K562 (cell line): Measurements from ENCODE around the gene BIRC7. TPM values are rescaled to one million over a fixed set of nuclear protein-coding genes. Genes with fewer than 3 reads are reported as not detected.

ENCODE experiments used
- ATAC-seq: fragments of 200-7000 bp; cut with Tn5 transposase; 3 replicates; pipeline ENCODE4 v1.9.1; 2020; ENCODE audit warnings: moderate library complexity
- BruUV-seq: library from RNA; stranded (reverse); fragments of 400-500 nt; replicated peaks from 2 replicates; lab custom pipeline; 2021; lab: Mats Ljungman, UMichigan
- CTCF ChIA-PET: fragments of 300-600 bp; formaldehyde crosslinking; extraction: SDS; loops from one replicate; lab custom pipeline; 2021; ENCODE audit warnings: low intra/inter-chr PET ratio; lab: Yijun Ruan, JAX
- POLR2A ChIA-PET: fragments of 300-600, 350-650 bp; sonication (Branson Sonifier 250); formaldehyde crosslinking; extraction: SDS; loops from one replicate; lab custom pipeline; 2021; ENCODE audit warnings: antibody characterized with exemption, inconsistent platforms; lab: Yijun Ruan, JAX
- DNase-seq, 4 experiments: peaks; one replicate each; pipeline versions ENCODE4 v3.0.0 to v3.0.0-alpha.2; 2011 to 2018; ENCODE audit warnings: low spot score in 3 of 4, mixed read lengths in 3 of 4; ENCODE audit errors: extremely low read depth in 1 of 4
- FAIRE-seq: peaks from 2 replicates; lab custom pipeline; 2011; peaks lifted over from hg19 to GRCh38; lab: Jason Lieb, UNC
- H2AFZ ChIP-seq: 2 replicates; pipeline ENCODE4 v1.6.0; 2011; ENCODE audit warnings: low read depth, low read length, control low read depth, inconsistent platforms
- H3K27ac ChIP-seq: fragments of 200-600 bp; 3 replicates; pipeline ENCODE4 v1.8.0; 2011; ENCODE audit warnings: low read depth, mild to moderate bottlenecking, control low read depth, inconsistent platforms, low read length, moderate library complexity, mixed read lengths; ENCODE audit errors: extremely low read depth
- H3K27me3 ChIP-seq, 2 experiments: fragments of 300-600 bp in 1 of 2; 2 replicates in 1 of 2; 3 replicates in 1 of 2; pipeline versions ENCODE4 v1.6.0 to v1.8.0; 2011; ENCODE audit warnings: inconsistent platforms in 2 of 2, low read length in 2 of 2, mild to moderate bottlenecking in 1 of 2, mixed read lengths in 1 of 2, moderate library complexity in 1 of 2; ENCODE audit not compliant: control insufficient read depth in 2 of 2, insufficient read depth in 2 of 2
- H3K36me3 ChIP-seq: fragments of 300-600 bp; 3 replicates; pipeline ENCODE4 v1.8.0; 2011; ENCODE audit warnings: mild to moderate bottlenecking, low read length, inconsistent platforms; ENCODE audit not compliant: control insufficient read depth, insufficient read depth
- H3K4me1 ChIP-seq, 2 experiments: fragments of 200-600 bp in 1 of 2; replicated peaks in 1 of 2; 2 replicates in 1 of 2; 3 replicates in 1 of 2; pipeline versions ENCODE4 v1.5.1 to v1.8.0; 2011; ENCODE audit warnings: inconsistent platforms in 2 of 2, low read length in 2 of 2, mild to moderate bottlenecking in 1 of 2, mixed read lengths in 1 of 2, moderate library complexity in 1 of 2; ENCODE audit not compliant: control insufficient read depth in 2 of 2, insufficient read depth in 2 of 2
- H3K4me2 ChIP-seq: 2 replicates; pipeline ENCODE4 v1.6.1; 2011; ENCODE audit warnings: low read length, control low read depth, inconsistent platforms, mixed read lengths; ENCODE audit not compliant: insufficient read depth
- H3K4me3 ChIP-seq: fragments of 200-600 bp; sonication (generic), shearing (Covaris generic); 2 replicates; pipeline ENCODE4 v1.5.1; 2016; ENCODE audit warnings: control low read depth, inconsistent platforms
- H3K79me2 ChIP-seq: fragments of 200-600 bp; 3 replicates; pipeline ENCODE4 v1.8.0; 2011; ENCODE audit warnings: low read length, inconsistent platforms; ENCODE audit not compliant: control insufficient read depth, insufficient read depth
- H3K9ac ChIP-seq, 2 experiments: 2 replicates each; pipeline versions ENCODE4 v1.6.0 to v1.6.1; 2011; ENCODE audit warnings: low read depth in 2 of 2, low read length in 2 of 2, control low read depth in 1 of 2, inconsistent platforms in 1 of 2, mild to moderate bottlenecking in 1 of 2, mixed read lengths in 1 of 2; ENCODE audit not compliant: insufficient read depth in 1 of 2
- H3K9me1 ChIP-seq: one replicate; pipeline ENCODE4 v1.6.0; 2011; ENCODE audit warnings: inconsistent platforms, mild to moderate bottlenecking, low read length, moderate library complexity; ENCODE audit not compliant: control insufficient read depth, insufficient read depth
- H3K9me3 ChIP-seq: replicated peaks from 2 replicates; pipeline ENCODE4 v1.5.1; 2011; ENCODE audit warnings: low read depth, low read length, inconsistent platforms; ENCODE audit not compliant: control insufficient read depth, insufficient read depth
- H4K20me1 ChIP-seq: replicated peaks from 2 replicates; pipeline ENCODE4 v1.6.1; 2011; ENCODE audit warnings: low read length, inconsistent platforms, mixed read lengths; ENCODE audit not compliant: control insufficient read depth, insufficient read depth
- COPS2 ChIP-seq: fragments of 450-650 bp; conservative IDR thresholded peaks from 2 replicates; pipeline ENCODE4 v1.6.1; 2016; ENCODE audit warnings: mild to moderate bottlenecking, moderate library complexity
- NR3C1 ChIP-seq: sonication (generic); formaldehyde crosslinking; IDR thresholded peaks from 2 replicates; pipeline ENCODE4 v1.8.1; 2022; ENCODE audit warnings: missing genetic modification reagents
- WGBS: fragments of 100-300 bp; shearing (Covaris generic); methylation state at CpG from one replicate; pipeline ENCODE4 v1.1.6; 2016; ENCODE audit warnings: low coverage, mixed read lengths; ENCODE audit not compliant: insufficient coverage; ENCODE audit errors: missing lambda C conversion rate; 5-methylcytosine and 5-hydroxymethylcytosine counted together
- in situ Hi-C: fragments of 300-500 bp; cut with MboI; formaldehyde crosslinking; loops from 4 replicates; pipeline ENCODE4 v1.15.0; 2018; ENCODE audit warnings: inconsistent platforms, mixed read lengths
- intact Hi-C: fragments of 100-400 bp; cut with micrococcal nuclease; formaldehyde crosslinking; loops from 2 replicates; pipeline ENCODE4 v1.14.2; 2022
- polyA plus RNA-seq, 8 experiments: library from polyadenylated mRNA; depleted of rRNA in 4 of 8; stranded (reverse) in 5 of 8; unstranded in 3 of 8; fragments of >200 nt; fragmentation: Nextera tagmentation in 2 of 8; fragmentation: Illumina TruSeq in 1 of 8; extraction: Ambion mirVana in 2 of 8; extraction: Trizol in 1 of 8; gene quantifications; 2 replicates each; pipeline versions ENCODE4 v1.2.1 to v1.2.3, GENCODE V29; 2011 to 2014; ENCODE audit warnings: inconsistent platforms in 1 of 8, missing spikeins in 1 of 8
- total RNA-seq, 7 experiments: library from RNA; depleted of rRNA in 6 of 7; stranded (reverse); fragments of >200 nt in 6 of 7; fragmentation: Illumina TruSeq in 2 of 7; extraction: Trizol in 2 of 7; gene quantifications; 2 replicates each; pipeline versions ENCODE4 v1.2.1 to v1.2.3, GENCODE V29; 2011 to 2021; ENCODE audit warnings: low replicate concordance in 1 of 7
- TF ChIP-seq, protein P1 (sequence below): fragments of 450-650 bp; IDR thresholded peaks from 2 replicates; pipeline ENCODE4 v1.6.1; 2018; ENCODE audit warnings: mild to moderate bottlenecking, low read depth; ENCODE audit not compliant: partially characterized antibody

The BIRC7 gene
- total and polyA plus RNA-seq, 9 of the 15 experiments (the other 6 are each of a cell fraction or from before 2014, with no cell fraction given), result 0.14 to 0.19 (median 0.16) TPM; not detected in 5

- H3K4me3 ChIP-seq, result no peak overlapping the region
- in situ Hi-C loops, result no loop called here
- ATAC-seq (no peak), DNase-seq (no peak), FAIRE-seq (no peak)
- POLR2A ChIA-PET, result interaction anchor here (0.6 to 1.3 kb wide), 3 partner anchors 20 to 32 kb away, joined by 3 to 4 read pairs (median 3); no protein-coding TSS in a partner anchor
- no peaks in the 10 kb centered on the region for H3K9me3 ChIP-seq
- H3K79me2 ChIP-seq, result peaks cover 78% of the 10 kb centered on the region
- H3K27ac ChIP-seq, result no peak overlapping the region
- H3K9ac ChIP-seq, result peak overlapping the region in 1 of 2 experiments; percentile 79; a peak in 2 of 4 replicates
- H3K9me1 ChIP-seq, result no peaks in the 10 kb centered on the region
- CTCF ChIA-PET, result no interaction called here
- no TSS peak for BruUV-seq
- H3K36me3 ChIP-seq, result peaks cover 73% of the 10 kb centered on the region
- H3K27me3 ChIP-seq, result no peaks in the 10 kb centered on the region
- peaks cover 17% of the 10 kb centered on the region for H4K20me1 ChIP-seq
- peaks cover 17 to 29% of the 10 kb centered on the region in 2 experiments; a peak in 4 of 5 replicates for H3K4me1 ChIP-seq
- H3K4me2 ChIP-seq, result no peak overlapping the region
- whole genome bisulfite sequencing, result 95% methylated on average over 5 of the region's 5 CpGs
- no peak for TF ChIP-seq COPS2
- no peak for TF ChIP-seq NR3C1 (CRISPR knock-in tag)
- TF ChIP-seq, protein P1, sequence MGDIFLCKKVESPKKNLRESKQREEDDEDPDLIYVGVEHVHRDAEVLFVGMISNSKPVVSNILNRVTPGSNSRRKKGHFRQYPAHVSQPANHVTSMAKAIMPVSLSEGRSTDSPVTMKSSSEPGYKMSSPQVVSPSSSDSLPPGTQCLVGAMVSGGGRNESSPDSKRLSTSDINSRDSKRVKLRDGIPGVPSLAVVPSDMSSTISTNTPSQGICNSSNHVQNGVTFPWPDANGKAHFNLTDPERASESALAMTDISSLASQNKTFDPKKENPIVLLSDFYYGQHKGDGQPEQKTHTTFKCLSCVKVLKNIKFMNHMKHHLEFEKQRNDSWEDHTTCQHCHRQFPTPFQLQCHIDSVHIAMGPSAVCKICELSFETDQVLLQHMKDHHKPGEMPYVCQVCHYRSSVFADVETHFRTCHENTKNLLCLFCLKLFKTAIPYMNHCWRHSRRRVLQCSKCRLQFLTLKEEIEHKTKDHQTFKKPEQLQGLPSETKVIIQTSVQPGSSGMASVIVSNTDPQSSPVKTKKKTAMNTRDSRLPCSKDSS, result no peak
- intact Hi-C loops, result no loop called here
- H2AFZ ChIP-seq, result no peak overlapping the region
These were observed 22.9 kb upstream of the BIRC7 start for GRCh38 chr20:63212792-63213191.
